ELR (cell line): ENCODE data around the gene FBXL17.

ENCODE experiments used
- DNase-seq: peaks from one replicate; pipeline ENCODE4 v3.0.0-alpha.2; 2015; ENCODE audit warnings: low read depth

Gene FBXL17

DNA sequence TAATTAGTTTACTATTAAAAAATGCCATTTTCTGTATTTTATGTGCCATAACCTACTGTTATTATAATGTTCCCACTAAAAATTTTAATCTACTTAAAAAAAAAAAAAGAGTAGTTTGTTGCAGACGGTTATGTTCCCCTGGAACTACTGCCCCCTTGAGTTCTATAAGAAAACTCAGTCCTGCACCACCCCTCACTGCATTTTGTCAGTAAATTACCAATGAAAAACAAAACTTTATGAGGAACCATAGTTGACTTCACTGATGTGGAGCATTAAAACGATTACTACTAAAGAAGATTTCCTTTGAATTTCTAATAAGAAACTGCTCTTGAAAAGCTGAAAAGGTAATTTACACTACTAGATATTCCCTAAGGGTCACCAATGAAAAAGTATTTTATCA lies 288.7 kb downstream of the FBXL17 start:
- peak; percentile 40 for DNase-seq

- DNase-seq, result no peak
These were observed 291.0 kb downstream of the FBXL17 start for GRCh38 chr5:108090946-108091345.

DNA sequence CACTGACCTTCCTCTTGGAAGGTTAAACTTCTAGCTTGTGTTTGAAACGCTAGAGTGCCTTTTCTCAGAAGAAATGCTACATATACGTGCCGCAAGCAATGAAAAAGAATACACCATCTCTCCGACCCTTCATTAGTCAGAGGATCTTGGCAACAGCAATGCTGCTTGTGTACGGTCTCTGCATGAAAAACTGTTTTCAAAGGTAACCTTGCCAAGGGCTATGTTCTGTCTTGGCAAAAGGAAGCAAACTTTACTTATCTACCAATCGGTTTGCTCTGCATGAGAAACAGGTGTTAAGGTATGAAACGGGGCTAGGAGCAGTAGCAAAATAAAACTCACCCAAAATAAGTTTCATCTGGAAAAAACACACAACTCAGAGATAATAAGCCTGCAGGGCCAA lies 297.8 kb downstream of the FBXL17 start:
- DNase-seq, result no peak

DNA sequence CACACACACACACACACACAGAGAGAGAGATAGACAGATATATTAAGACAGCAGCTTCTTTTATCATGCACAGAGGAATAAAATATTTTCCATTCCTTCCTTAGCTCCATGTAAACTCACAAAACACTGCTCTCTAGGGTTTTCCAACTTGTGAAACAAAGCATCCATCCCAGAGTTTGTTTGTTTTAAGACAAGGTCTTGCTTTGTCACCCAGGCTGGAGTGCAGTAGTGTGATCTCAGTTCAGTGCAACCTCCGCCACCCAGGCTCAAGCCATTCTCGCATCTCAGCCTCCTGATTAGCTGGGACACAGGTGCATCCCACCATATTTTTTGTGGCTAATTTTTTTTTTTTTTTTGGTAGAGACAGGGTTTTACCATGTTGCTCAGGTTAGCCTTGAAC lies 298.7 kb downstream of the FBXL17 start:
- DNase-seq, result no peak

GRCh38 chr5:108081707-108082106 lies 300.2 kb downstream of the FBXL17 start:
- DNase-seq, result no peak

DNA sequence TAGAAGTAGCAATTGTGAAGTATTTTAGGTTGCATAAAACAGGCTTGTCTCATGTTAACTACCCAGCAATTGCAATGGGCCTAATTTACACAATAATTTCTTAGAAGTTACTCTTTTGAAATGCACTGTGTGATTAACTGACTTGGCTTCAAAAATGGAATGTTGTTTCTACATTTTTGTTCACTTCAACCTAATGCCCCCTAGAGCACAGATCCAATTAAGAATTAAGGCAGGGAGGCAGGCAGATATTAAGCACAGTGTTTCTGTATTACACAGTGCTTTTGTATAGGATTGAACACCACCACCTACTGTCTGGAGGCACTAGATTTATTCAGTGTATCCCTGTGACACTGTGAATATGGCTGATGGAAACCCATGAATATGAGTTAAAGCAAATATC lies 302.1 kb downstream of the FBXL17 start:
- peak; percentile 2 for DNase-seq

GRCh38 chr5:108078882-108079281 lies 303.0 kb downstream of the FBXL17 start:
- DNase-seq, result no peak

DNA sequence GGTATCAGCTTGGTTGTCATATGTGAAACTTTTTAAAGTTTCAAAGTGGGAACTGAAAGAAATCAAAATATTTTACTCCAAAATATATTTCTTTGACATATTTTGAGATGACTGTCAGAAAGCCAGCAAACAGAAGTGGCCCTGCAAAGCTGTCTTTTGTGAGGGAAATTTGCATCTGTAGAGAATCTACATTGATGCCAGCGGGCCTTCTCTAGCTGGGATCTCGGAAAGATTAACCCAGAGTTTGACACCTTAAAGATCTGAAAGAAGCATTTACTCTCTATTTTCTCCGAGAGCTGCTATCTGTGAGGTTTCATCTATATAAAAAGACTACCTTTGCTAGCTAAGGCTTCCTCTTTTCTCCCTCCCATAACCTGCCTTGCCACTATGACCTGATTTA lies 303.6 kb downstream of the FBXL17 start:
- no peak for DNase-seq

DNA sequence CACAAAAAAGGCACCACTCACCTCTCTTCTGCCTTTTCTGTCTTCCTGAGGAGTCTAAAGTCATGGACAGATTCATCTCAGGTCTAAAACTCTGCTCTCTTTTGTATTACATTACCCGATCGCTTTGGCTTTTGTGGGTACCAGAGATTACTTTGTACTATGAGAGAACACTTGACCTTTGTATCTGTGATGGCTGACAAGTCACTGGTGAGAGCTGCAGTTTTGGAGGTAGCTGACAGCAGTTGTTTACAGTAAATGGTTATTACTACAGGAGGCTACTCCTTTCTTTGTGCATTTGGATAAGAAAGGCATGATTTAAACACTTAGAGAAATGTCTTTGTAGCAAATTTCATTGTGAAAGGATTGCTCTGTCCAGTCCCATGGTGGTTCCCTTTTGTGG lies 307.3 kb downstream of the FBXL17 start:
- DNase-seq, result no peak

DNA sequence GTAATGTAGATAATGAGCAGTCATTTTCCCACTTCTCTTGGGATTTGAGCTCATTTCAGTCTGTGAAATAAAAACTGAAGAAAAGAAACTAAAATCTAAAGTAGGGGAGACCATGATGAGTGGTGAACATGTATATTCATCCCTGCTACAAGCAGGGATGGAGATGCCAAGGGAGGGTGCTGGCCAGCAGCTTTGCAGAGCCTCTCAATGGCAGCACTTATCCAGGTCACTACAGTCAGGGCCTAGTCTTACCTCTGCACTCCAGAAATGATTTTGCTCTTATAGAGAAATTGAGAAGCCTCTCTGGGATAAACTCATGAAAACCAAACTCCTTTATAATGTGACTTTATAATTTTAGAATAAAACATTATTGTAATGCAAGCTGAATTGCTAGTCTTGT lies 317.6 kb downstream of the FBXL17 start:
- no peak for DNase-seq

DNA sequence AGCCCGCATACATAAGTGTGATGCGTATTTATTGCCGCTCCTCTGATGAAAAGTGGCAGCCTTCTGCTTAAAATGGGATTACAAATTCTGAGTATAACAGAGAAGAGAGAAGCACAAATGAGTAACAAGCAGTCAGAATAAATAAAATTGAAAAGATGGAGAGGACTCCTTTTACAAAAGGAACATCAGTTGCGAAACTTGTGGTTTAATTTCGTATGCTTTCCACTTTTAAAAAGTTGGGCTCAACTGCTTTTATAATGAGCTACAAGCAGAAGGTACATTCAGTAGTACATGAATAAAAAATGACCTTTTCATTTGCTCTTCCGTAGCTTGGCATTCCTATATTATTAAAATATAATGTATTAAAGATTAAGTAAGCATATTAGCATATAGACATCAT lies 320.0 kb downstream of the FBXL17 start:
- DNase-seq, result no peak

- DNase-seq, result no peak
These were observed 321.6 kb downstream of the FBXL17 start for GRCh38 chr5:108060340-108060739.

DNA sequence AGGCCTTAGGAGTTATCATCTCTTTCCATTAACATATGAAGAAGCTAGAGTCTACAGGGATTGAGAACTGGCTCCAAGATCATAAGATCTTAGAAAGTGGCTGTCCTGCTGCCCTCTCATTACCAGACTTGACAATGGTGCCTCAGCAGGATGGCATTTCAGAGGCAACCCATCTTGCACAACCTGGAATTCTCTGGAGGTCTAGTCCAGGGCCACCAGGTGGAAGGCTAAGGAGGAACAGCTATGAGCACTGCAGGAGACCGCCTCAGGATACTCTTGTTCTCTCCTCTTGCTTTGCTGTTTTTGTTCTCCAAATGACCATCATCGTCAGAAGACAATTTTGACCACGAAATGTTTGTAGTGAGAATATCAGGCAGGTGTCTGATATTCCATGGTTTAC lies 322.6 kb downstream of the FBXL17 start:
- no peak for DNase-seq

DNA sequence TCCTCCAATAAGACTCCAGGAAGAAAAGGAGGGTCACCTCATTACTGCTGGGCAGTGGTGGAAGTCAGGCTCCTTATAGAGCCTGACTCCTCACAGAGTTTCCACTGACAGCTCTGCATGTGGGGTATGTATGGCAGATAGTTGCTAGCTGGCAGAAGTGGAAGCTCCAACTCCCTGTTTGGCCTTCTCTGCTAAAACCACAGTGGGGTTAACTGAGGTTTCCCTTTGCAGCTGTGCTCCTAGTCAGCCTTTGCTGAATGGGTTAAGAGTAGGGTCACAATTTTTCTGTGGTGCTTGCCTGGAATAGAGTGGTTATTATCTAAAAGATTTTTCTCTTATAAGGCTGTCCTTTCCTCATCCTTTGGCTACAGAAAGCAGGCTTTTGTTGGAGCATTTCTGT lies 327.5 kb downstream of the FBXL17 start:
- DNase-seq, result no peak

DNA sequence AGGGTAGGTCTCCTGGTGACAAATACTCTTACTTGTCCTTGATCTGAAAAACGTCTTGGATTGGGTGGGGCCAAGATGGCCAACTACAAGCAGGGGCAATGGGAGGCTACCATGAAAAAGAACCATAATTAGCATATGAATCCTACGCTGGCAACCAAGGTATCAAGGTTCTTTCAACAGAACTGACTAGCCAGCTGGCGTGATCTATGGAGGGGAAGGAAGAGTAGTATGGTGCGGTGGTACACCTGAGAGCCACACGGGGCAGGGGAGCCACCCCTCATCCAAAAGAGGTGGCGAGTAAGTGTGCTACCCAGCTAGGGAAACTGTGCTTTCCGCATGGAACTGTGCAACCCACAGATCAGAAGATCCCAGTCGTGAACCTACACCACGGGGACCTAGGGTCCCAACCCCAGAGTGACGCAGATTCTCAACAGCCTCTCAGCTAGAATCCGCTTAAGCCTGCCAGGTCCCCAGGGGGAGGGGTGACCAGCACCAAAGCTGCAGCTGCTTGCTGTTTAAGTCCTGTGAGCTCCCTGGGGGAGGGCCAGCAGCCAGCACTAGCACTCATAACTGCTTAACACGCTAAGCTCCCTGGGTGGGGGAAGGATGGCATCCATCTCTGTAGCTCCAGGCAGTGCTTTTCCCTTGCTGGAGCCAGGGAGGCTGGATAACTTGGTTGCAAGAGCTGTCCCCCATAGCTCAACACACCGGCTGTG lies 334.8 kb downstream of the FBXL17 start:
- DNase-seq, result no peak

DNA sequence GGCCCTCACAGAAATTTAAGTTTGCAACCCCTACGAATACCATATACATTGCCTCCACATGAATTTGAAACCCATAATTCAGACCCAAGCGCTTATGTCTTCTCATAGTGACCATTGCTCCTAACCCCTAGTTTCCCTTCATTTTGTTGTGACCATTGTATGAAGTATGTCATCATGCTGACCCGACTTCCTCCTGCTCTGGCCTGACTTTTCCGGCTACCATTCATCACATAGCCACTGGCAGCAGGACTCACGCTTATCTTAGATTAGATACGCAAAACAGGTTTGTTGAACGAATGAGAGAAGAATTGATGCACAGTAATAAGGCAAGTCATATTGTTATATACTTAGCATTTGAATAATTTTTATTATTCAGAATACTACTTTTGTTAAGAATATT lies 345.4 kb downstream of the FBXL17 start:
- DNase-seq, result no peak

GRCh38 chr5:108028883-108029282 lies 353.0 kb downstream of the FBXL17 start:
- DNase-seq, result no peak

DNA sequence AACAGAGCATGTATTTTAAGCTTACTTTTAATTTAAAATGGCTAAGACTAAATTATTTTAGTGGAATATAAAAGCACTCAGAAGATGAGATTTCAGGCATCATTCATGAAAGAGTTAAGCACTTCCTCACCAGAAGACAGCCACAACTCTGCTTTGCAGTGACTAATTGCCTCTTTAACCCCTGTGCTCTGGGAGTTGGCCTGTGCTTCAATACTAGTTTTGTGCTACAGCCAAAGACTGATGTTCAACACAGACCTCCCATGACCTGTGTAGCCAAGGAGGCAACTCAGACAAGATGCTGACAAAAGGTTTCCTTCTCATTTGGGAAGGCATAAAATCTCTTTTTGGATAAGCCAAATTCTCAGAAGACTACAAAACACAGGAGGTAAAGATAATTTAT lies 353.5 kb downstream of the FBXL17 start:
- DNase-seq, result peak; percentile 28

GRCh38 chr5:108025957-108026356 lies 355.9 kb downstream of the FBXL17 start:
- DNase-seq, result no peak

GRCh38 chr5:108024986-108025385 lies 356.9 kb downstream of the FBXL17 start:
- no peak for DNase-seq

DNA sequence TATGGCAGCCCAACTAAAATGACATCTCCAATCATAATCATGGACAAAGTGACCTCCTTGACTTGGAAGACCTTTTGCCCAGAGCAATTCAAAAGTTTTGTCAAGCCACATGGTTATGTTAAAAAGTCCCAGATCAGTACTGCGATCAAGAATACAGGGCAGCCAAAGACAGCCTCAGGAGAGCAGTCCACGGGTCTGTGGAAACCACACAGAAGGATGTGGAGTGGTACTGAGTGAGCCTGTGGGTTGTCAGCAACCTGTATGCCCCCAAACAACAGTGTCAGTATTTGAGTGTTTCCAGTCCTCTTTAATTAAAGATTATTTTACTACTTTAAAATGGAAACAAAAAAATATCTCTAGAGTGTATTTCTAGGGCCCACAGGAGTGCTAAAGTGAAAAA lies 365.8 kb downstream of the FBXL17 start:
- DNase-seq, result no peak

GRCh38 chr5:108006791-108007190 lies 375.1 kb downstream of the FBXL17 start:
- DNase-seq, result no peak

- peak; percentile 58 for DNase-seq
These were observed 378.7 kb downstream of the FBXL17 start for GRCh38 chr5:108003178-108003577.

DNA sequence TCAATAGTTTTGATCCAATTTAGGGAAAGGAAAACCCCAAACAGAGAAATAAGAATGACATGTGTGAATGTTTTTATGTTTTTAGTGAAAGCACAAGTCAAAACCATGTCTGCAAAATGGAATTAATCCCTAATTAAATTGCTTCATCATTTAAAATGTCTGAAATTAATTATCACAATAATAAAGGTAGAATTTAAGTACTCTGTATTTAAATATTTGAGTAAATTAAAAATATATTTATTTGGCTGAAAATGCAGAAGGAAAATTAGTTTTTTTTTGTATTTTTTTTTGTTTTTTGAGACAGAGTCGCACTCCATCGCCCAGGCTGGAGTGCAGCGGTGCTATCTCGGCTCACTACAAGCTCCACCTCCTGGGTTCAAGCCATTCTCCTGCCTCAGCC lies 380.7 kb downstream of the FBXL17 start:
- no peak for DNase-seq
